Forelimb muscle (tissue), 1 donor: ENCODE results near the gene ZNF598. TPM values are rescaled to one million over a fixed set of nuclear protein-coding genes. Genes with fewer than 3 reads are reported as not detected.

Source experiments
- DNase-seq: peaks from one replicate; pipeline ENCODE4 v3.0.0-alpha.2; 2013; ENCODE audit warnings: low read depth
- polyA plus RNA-seq: library from polyadenylated mRNA; unstranded; fragments of 120-200 nt; gene quantifications from one replicate; pipeline ENCODE4 v1.2.1, GENCODE V29; 2013; ENCODE audit not compliant: insufficient read length

The ZNF598 gene
- polyA plus RNA-seq, 1 donor = 24.9 TPM

GRCh38 chr16:2007081-2007836 lies 2.4 kb downstream of the ZNF598 start:
- no peak for DNase-seq

- no peak for DNase-seq
These were observed 3.3 kb downstream of the ZNF598 start for GRCh38 chr16:2006317-2006716.

GRCh38 chr16:2005646-2006045 lies 4.0 kb downstream of the ZNF598 start:
- no peak for DNase-seq

GRCh38 chr16:2004795-2005517 lies 4.7 kb downstream of the ZNF598 start:
- no peak for DNase-seq

GRCh38 chr16:2003827-2004641 lies 5.6 kb downstream of the ZNF598 start:
- DNase-seq = peak; percentile 39

GRCh38 chr16:2003231-2003826 lies 6.3 kb downstream of the ZNF598 start:
- DNase-seq = no peak

- DNase-seq = no peak
These were observed 7.0 kb downstream of the ZNF598 start for GRCh38 chr16:2002406-2003230.

- no peak for DNase-seq
These were observed 7.9 kb downstream of the ZNF598 start for GRCh38 chr16:2001456-2002355.

- no peak for DNase-seq
These were observed 8.6 kb downstream of the ZNF598 start for GRCh38 chr16:2001035-2001434.

GRCh38 chr16:1999866-2000514 lies 9.6 kb downstream of the ZNF598 start:
- DNase-seq = no peak

GRCh38 chr16:1998852-1999801 lies 10.5 kb downstream of the ZNF598 start:
- DNase-seq = no peak

GRCh38 chr16:1998360-1998835 lies 11.2 kb downstream of the ZNF598 start:
- DNase-seq = no peak

- no peak for DNase-seq
These were observed 11.9 kb downstream of the ZNF598 start for GRCh38 chr16:1997494-1998359.

- no peak for DNase-seq
These were observed 15.9 kb downstream of the ZNF598 start for GRCh38 chr16:1993731-1994131.

GRCh38 chr16:1992704-1993317 lies 16.8 kb downstream of the ZNF598 start:
- DNase-seq = no peak

- no peak for DNase-seq
These were observed 17.5 kb downstream of the ZNF598 start for GRCh38 chr16:1991948-1992703.
